Panc1 (cell line): ENCODE data around the gene KAZN.

ENCODE experiments used
- POLR2AphosphoS5 ChIP-seq: IDR thresholded peaks from 2 replicates; pipeline ENCODE4 v1.6.1; 2012; ENCODE audit warnings: mild to moderate bottlenecking, low read depth, low read length, moderate library complexity
- SIN3A ChIP-seq: IDR thresholded peaks from 2 replicates; pipeline ENCODE4 v1.6.1; 2012; ENCODE audit warnings: low read depth, mild to moderate bottlenecking, low read length, moderate library complexity, borderline replicate concordance; ENCODE audit not compliant: insufficient read depth
- TCF7L2 ChIP-seq: IDR thresholded peaks from 2 replicates; pipeline ENCODE4 v1.6.1; 2011; ENCODE audit warnings: mild to moderate bottlenecking, low read depth, low read length, inconsistent platforms
- TF ChIP-seq, protein P1 (sequence below): fragments of 450-650 bp; IDR thresholded peaks from 2 replicates; pipeline ENCODE4 v1.5.1; 2017; ENCODE audit warnings: mild to moderate bottlenecking
- TF ChIP-seq, protein P2 (sequence below), 2 experiments: IDR thresholded peaks; 2 replicates each; pipeline ENCODE4 v1.6.1; 2011 to 2012; ENCODE audit warnings: low read depth in 2 of 2, control low read depth in 1 of 2, low read length in 1 of 2, mild to moderate bottlenecking in 1 of 2, moderate library complexity in 1 of 2; ENCODE audit not compliant: insufficient read depth in 1 of 2

DNA sequence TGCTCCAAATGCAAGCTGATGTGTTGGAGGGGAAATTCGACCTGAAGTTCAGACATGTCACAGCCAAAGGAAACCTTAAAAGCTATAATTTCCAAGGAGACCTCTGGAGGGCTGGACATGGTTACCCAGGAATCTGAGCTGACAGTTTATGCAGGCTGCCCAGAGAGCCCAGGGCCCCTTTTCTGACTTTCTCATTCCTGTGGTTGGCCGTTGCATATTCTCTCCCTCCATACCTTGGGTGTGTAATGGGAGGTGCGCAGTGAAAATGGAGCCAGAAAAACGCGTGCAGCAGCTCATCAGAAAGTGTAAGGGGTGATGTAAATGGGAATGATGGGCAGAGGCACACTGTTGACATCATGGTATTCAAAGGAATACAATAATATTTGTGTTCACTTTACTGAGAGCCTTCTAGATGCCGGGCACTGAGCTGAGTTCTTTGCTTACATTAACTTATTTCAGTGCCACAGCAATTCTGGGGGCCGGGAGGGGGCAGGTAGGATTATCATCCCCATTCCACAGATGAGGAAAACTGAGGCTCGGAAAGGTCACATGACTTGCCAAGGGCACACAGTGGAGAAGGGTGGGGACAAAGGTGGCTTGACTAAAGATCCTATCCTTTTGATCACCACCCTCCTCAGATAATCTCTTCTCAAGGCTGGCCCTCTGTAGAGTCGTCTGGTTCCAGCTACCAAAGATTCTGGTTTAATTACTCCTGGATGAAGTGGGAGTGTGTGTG lies 38.6 kb downstream of the KAZN start:
- TF ChIP-seq, protein P1, sequence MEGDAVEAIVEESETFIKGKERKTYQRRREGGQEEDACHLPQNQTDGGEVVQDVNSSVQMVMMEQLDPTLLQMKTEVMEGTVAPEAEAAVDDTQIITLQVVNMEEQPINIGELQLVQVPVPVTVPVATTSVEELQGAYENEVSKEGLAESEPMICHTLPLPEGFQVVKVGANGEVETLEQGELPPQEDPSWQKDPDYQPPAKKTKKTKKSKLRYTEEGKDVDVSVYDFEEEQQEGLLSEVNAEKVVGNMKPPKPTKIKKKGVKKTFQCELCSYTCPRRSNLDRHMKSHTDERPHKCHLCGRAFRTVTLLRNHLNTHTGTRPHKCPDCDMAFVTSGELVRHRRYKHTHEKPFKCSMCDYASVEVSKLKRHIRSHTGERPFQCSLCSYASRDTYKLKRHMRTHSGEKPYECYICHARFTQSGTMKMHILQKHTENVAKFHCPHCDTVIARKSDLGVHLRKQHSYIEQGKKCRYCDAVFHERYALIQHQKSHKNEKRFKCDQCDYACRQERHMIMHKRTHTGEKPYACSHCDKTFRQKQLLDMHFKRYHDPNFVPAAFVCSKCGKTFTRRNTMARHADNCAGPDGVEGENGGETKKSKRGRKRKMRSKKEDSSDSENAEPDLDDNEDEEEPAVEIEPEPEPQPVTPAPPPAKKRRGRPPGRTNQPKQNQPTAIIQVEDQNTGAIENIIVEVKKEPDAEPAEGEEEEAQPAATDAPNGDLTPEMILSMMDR: no peak
- TF ChIP-seq, protein P2, sequence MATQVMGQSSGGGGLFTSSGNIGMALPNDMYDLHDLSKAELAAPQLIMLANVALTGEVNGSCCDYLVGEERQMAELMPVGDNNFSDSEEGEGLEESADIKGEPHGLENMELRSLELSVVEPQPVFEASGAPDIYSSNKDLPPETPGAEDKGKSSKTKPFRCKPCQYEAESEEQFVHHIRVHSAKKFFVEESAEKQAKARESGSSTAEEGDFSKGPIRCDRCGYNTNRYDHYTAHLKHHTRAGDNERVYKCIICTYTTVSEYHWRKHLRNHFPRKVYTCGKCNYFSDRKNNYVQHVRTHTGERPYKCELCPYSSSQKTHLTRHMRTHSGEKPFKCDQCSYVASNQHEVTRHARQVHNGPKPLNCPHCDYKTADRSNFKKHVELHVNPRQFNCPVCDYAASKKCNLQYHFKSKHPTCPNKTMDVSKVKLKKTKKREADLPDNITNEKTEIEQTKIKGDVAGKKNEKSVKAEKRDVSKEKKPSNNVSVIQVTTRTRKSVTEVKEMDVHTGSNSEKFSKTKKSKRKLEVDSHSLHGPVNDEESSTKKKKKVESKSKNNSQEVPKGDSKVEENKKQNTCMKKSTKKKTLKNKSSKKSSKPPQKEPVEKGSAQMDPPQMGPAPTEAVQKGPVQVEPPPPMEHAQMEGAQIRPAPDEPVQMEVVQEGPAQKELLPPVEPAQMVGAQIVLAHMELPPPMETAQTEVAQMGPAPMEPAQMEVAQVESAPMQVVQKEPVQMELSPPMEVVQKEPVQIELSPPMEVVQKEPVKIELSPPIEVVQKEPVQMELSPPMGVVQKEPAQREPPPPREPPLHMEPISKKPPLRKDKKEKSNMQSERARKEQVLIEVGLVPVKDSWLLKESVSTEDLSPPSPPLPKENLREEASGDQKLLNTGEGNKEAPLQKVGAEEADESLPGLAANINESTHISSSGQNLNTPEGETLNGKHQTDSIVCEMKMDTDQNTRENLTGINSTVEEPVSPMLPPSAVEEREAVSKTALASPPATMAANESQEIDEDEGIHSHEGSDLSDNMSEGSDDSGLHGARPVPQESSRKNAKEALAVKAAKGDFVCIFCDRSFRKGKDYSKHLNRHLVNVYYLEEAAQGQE (IDR thresholded peaks at IDR 0.05; ENCODE audit: insufficient read depth in 1 of 2, low read depth in 2 of 2, low read length in 1 of 2): no peak
- TF ChIP-seq POLR2AphosphoS5 (no peak), SIN3A (no peak), TCF7L2 (no peak)
